Endometrial microvascular endothelial cells (primary cell): ENCODE results near the gene PCDHGB1. TPM values are rescaled to one million over a fixed set of nuclear protein-coding genes. Genes with fewer than 3 reads are reported as not detected.
"Not testable (repeated sequence)": the region's sequence is repeated elsewhere in the genome, so short reads cannot be mapped to it uniquely, and the experiment has no call there.

ENCODE experiments used
- in situ Hi-C: cut with HindIII; loops from 2 replicates; pipeline ENCODE4 v1.10.0; 2017; ENCODE audit warnings: low sequenced_read_pairs, low pct_unique_long_range_greater_than_20kb; ENCODE audit errors: inconsistent ontology term
- total RNA-seq: library from RNA; depleted of rRNA; stranded (reverse); fragments of >200 nt; gene quantifications from one replicate; pipeline ENCODE4 v1.2.3, GENCODE V29; 2015; ENCODE audit errors: inconsistent ontology term

The PCDHGB1 gene
- total RNA-seq: 0.74 TPM

DNA sequence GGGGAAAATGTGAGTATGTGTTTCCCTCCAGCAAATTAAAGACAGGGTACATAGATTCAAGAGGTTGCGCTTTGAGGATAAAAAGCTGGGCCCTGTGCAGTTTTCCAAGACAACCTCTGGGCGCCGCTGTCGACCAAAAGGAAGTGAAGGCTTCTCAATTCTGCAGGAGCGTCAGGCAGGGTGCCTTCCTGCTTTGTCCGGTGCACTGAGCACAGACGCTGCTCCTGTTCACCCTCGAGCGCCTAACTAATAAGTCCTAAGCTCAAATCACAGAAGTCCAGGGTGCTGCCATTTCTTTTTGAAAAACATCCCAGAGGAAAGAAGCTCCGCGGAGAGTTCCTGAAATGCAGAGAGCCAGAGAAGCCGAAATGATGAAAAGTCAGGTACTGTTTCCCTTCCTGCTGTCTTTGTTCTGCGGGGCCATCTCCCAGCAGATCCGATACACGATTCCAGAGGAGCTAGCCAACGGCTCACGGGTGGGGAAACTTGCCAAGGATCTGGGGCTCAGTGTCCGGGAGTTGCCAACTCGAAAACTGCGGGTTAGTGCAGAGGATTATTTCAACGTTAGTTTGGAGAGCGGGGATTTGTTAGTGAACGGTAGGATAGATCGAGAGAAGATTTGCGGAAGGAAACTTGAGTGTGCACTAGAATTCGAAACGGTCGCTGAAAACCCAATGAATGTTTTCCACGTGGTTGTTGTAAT is at the start of gene PCDHGB1:
PCDHGB1 (plus strand) TSS at position 183 of the 703 bp plus-strand sequence; CDS start at position 345, 162 bp downstream.
- in situ Hi-C loops: no loop called here

GRCh38 chr5:141303756-141304155 is 46.1 kb upstream of the PCDHGB1 start, which contains the start of gene SLC25A2:
Gene SLC25A2, minus strand, starts transcription at chr5:141304049. Its CDS starts 184 bp downstream, at chr5:141303865.
- in situ Hi-C loops: no loop called here

- in situ Hi-C loops: no loop called here
Observed at GRCh38 chr5:141306630-141307029, 43.3 kb upstream of the PCDHGB1 start.

GRCh38 chr5:141313711-141314110 is 36.2 kb upstream of the PCDHGB1 start:
- in situ Hi-C loops: no loop called here

DNA sequence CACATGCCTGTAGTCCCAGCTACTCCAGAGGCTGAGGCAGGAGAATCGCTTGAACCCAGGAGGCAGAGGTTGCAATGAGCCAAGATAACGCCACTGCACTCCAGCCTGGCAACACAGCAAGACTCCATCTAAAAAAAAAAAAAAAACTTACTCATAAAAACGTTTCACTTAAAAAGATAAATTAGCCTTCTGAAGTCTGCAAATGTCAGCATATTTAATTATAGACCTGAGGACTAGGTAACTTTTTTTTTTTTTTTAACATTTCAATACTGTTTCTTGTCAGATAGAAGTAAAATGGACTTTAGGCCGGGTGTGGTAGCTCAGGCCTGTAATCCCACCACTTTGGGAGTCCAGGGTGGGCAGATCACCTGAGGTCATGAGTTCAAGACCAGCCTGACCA is 32.9 kb upstream of the PCDHGB1 start:
- in situ Hi-C loops: not testable (repeated sequence)

DNA sequence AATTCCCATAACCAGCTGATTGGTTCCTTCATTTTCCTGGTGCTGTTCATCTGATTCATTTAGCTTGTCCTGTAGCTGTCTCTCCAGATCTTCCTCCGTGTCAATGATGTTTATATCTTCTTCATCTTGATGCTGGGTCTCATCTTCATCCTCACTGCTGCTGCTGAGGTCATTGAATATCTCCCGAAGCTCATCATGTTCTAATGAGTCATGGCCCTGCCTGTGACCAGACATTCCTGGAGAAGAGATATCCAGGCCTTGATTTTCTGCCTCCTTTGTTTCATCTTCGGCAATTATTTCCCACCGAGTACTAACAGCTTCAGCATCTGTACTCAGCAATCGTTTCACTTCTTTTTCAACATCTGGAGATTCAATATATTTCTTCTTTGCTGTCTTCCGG is 30.7 kb upstream of the PCDHGB1 start:
- in situ Hi-C loops: no loop called here

- in situ Hi-C loops: no loop called here
Observed at GRCh38 chr5:141319699-141320098, 30.2 kb upstream of the PCDHGB1 start.

DNA sequence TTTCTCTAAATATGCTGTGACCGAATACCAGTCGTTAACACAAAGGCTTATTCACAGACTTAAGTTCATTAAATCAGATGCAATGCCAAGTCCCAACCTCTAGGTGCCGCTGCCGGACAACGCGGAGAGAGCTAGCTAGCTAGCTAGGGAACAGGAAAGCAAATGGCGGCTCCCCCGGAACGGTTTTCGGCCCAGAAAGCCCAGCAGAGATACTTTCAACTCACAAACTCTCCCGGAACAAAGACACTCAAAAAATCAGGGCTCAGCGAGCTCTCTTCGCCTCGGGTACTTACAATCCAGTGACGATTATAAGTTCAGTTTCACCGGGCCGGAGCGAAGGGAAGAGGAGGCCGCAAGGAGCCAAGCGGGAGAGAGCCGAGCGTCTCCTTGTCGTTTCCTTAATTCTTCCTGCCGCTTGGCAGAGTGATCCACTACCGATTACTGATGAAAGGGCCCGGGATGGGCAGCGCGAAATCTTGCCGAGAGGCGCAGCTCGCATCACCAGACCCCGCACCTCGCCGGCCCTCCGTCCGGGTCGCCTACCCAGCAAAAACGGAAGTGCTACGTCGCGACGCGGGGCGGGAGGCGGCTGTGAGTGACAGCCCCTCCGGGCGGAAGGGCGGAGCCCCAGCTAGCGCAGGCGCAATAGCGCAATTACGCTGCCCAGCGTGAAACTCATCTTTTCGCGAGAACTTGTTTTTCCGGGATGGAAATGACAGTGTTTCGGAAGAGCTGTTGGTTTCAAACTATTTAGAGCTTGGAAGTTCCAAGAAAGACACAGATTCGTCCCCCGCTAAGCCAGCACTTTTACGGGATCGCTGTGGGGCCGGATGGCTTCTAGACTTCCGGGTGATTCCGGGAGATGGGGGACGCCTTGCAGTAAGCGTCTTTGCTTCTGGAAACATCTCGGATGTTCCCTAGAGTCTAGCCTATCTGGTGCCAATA is 29.4 kb upstream of the PCDHGB1 start, which contains the start of gene TAF7:
TAF7 (minus strand) TSS at position 560 of the 945 bp plus-strand sequence. CDS start 740 bp downstream, outside the sequence.
- in situ Hi-C loops: no loop called here

DNA sequence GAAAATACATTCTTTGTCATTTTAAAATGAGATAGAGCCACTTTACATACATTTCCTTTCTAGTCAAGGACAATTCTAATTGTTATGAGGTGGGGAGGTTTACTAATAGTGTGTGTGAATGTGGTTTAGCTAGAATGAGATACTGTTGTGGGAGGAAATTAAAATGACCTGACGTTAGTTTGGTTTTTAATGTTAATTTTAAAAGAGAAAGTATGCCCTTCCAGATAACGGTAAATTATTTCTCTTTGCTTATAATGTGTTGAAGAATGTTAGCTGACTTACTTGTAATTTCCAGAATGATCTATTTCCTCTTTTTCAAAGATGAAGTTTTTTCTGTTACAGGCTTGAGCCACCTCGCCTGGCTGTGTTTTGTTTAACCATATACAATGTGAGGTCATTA is 27.6 kb upstream of the PCDHGB1 start:
- in situ Hi-C loops: no loop called here

GRCh38 chr5:141326088-141326854 is 23.6 kb upstream of the PCDHGB1 start:
- in situ Hi-C loops: no loop called here

- in situ Hi-C loops: no loop called here
Observed at GRCh38 chr5:141328231-141328630, 21.7 kb upstream of the PCDHGB1 start.

GRCh38 chr5:141330299-141331080 is 19.4 kb upstream of the PCDHGB1 start, which contains the start of gene PCDHGA1:
Gene PCDHGA1, plus strand, starts transcription at chr5:141330514.
- in situ Hi-C loops: no loop called here

DNA sequence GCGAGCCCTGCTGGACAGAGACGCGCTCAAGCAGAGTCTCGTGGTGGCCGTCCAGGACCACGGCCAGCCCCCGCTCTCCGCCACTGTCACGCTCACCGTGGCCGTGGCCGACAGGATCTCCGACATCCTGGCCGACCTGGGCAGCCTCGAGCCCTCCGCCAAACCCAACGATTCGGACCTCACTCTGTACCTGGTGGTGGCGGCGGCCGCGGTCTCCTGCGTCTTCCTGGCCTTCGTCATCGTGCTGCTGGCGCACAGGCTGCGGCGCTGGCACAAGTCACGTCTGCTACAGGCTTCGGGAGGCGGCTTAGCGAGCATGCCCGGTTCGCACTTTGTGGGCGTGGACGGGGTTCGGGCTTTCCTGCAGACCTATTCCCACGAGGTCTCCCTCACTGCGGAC is 17.3 kb upstream of the PCDHGB1 start:
- in situ Hi-C loops: not testable (repeated sequence)

- in situ Hi-C loops: no loop called here
Observed at GRCh38 chr5:141338538-141339306, 11.2 kb upstream of the PCDHGB1 start, which contains the start of gene PCDHGA2. Gene PCDHGA2, plus strand, starts transcription at chr5:141338760.

- in situ Hi-C loops: not testable (repeated sequence)
Observed at GRCh38 chr5:141340781-141341354, 9.0 kb upstream of the PCDHGB1 start.

GRCh38 chr5:141342773-141343172 is 7.1 kb upstream of the PCDHGB1 start:
- in situ Hi-C loops: no loop called here
